GM11168 (cell line): ENCODE measurements around the gene C17orf100.

Source experiments
- in situ Hi-C: fragments of 300-500 bp; cut with MboI; formaldehyde crosslinking; loops from one replicate; pipeline ENCODE4 v1.12.0; 2022; ENCODE audit warnings: low sequenced_read_pairs; ENCODE audit not compliant: unreplicated experiment

C17orf100 gene

DNA sequence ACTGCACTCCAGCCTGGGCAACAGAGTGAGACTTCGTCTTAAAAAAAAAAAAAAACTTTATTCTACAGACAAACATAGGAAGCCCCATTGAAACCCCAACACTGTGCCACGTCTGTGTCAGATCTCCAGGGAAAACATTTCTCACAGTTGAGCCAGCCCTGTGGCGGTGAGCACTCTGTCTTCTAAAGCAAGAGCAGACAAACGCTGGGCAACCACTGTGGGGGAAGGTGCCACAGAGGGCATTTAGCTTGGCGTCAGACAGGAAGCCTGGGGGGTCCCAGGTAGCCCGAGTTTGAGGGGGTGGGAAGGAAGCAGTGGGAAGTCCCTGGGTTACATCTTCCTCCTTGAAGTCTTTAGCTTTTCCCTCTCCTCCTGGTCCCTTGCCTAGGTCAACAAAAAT lies 16.0 kb downstream of the C17orf100 start:
- in situ Hi-C loops: loop anchor here (10.0 kb wide), 1 partner anchor 167 kb away; the partner anchor contains the start of gene TEKT1

DNA sequence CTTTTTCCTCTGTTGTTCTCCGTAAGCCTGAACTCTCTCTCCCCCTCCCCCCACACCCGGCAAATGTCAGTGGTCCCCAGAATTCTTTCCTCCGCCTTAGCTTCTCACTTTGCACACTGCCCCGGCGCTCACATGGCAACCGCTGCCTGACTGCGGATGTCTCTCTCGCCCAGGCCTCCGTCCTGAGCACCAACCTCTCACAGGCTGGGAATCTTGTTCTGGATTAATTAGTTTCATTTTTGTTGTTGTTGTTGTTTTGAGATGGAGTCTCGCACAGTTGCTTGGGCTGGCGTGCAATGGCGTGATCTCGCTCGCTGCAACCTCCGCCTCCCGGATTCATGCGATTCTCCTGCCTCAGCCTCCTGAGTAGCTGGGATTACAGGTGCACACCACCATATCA lies 16.7 kb downstream of the C17orf100 start:
- in situ Hi-C loops: loop anchor here (10.0 kb wide), 1 partner anchor 167 kb away; the partner anchor contains the start of gene TEKT1

DNA sequence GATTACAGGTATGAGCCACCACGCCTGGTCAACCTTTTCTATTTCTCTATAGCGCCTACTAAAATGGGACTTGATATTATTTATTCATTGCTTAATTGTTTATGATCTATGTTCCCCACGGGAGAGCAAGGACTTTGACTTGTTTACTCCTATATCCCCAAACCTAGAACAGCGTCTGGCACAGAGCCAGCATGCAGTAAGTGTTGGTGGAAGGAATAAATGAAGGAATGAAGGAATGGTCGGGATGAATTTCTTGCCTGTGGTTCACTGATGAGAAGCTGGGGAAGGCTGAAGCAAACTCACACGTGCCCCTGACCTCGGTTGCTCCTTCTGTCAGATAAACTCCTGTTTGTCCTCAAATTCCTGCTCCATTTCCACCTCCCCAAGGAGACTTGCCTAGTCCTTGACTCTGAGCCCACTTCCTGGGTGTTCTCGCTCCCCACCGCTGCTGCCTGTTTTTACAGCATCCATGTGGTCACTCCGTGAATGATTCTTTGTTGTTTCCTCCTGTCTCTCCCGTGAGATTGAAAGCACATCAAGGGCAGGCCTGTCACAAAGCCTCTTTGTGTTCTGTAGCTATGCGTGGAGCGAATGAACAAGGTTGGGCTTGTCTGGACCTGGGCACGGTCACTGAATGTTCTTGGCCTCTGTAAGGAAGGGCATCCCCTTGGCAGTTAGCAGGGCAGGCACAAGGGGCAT lies 17.3 kb downstream of the C17orf100 start:
- in situ Hi-C loops: loop anchor here (10.0 kb wide), 1 partner anchor 166 kb away; the partner anchor contains the start of gene TEKT1

GRCh38 chr17:6669479-6670212 lies 18.1 kb downstream of the C17orf100 start:
- in situ Hi-C loops: loop anchor here (10.0 kb wide), 1 partner anchor 165 kb away; the partner anchor contains the start of gene TEKT1

GRCh38 chr17:6670571-6670970 lies 19.0 kb downstream of the C17orf100 start:
- in situ Hi-C loops: no loop called here

DNA sequence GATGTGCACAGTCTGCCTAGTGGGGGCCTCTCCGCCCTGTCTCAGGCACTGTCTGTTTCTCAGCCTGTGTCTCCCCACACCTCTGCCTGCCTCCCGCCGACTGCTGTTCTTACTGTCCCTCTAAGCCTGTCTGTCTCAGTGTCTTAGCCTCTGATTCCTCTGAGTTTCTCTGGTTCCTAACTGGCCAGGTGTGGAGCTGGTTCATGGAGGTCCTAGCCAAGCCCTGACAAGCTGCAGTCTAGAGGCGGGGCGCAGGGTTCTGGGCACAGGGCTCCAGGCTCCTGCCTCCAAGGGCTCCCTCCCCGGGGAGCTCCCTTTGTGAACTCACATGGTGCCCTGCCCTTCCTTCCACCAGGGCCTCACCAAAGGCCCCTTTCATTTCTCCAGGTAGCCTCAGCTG lies 19.4 kb downstream of the C17orf100 start:
- in situ Hi-C loops: no loop called here

DNA sequence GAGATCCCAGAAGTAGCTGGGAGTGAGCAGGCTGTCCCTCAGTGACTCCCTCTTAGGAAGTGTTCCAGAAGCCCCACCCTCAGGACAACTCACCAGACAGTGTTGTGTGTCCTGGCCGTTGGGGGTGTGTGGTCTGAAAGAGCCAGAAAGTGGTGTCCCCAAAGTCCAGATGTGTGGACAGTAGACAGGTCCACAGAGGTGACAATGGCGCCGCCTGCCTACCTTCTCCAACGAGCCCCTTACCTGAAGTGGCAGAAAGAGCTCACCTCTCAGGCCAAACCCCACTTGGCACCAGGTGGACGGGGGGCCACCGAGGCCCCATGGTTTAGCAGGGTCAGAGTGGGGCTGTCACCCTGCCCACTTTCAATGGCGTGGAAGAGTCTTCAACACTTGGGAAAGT lies 19.9 kb downstream of the C17orf100 start:
- in situ Hi-C loops: no loop called here

DNA sequence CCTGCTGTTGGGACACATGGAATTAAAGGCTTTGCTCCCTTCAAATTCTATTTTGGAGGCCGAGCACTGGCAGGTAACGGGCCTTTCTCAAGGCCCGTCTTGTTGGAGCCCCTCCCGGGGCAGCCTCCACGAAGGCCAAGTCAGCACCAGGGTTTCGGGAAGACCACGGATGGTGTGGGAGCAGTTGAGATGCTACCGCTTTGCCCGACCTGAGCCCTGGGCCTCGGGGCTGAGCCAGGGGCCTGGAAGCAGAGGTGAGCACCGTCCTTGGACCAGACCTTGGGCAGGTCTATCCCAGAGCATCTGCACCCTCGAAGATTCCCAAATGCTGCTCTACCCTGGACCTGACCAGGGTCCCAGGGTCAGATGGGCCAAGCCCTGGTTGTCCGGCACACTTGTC lies 23.0 kb downstream of the C17orf100 start:
- in situ Hi-C loops: no loop called here

DNA sequence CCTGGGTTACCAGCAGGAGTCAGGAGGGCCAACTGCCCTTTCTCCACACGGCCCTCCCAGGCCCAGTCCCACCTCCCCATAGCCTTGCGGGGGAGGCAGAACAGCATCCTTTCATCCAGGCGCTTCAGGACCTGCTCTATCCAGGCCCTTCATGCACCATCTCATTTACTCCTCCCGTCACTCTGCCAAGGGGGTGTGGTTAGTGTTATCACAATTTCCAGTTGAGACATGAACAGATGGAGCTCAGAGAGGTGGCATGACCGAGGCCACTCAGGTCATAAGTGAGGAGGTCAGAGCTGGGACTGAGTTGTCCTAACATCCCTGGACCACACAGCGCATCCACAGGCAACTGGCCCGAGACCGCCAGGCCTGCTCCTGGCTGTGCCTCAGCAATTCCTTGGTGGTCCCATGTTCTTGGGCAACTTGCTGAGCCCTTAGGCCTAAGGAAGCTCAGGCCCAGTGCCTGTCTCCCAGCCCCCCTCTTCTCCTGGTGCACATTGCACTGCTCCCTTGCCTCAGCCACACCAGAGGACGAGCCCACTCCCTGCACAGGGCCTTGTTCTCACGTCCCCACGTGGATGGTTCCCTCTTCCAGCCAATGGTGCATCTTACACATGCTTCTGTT lies 23.8 kb downstream of the C17orf100 start:
- in situ Hi-C loops: no loop called here

DNA sequence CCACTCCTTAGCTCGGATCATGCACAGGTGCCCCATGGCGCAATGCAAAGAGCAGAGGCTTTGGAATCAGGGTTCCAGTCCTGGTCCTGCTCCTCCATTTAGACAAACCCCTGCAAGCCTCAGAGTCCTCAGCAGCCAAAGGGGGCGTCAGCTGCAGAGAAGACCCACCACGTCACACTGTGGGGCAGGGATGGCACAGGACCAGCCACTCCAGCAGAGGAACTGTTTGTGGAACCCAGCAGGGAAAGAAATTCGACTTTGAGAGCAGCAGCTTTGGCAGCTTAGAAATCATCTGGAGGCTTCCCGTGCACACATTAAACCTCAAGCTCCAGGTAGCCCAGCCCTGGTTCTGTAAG lies 25.2 kb downstream of the C17orf100 start:
- in situ Hi-C loops: no loop called here

DNA sequence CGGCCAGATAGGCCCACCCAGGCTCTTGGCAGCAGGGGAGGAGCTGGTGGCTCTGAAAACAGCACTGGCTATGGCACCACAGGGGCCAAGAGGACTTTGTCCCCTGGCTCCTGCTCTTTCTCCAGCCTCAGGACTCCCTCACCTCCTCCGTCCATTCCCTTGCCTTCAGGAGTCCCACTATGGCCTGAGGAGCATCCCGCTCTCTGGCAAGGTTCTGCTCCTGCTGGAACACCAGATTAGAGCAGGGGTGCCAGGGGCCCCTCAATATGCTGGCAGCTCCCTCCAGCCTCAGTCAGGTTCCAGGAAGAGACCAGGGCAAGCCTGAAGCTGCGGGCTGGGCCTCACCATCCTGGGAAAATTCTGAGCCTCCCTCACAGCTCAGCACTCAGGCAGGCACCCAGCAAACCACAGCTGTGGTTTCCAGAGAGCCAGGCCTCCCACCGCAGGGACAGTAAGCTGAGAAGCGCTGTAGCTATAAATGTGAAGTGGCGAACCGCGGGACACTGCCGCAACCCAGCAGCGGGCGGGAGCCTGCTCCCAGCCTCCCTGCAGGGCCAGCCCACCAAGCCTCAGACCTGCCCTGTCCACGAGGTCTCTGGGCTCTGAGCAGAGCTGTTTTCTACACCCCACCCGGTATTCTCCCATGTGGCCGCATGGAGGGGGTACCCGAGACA lies 25.7 kb downstream of the C17orf100 start:
- in situ Hi-C loops: no loop called here

GRCh38 chr17:6677946-6678345 lies 26.4 kb downstream of the C17orf100 start:
- in situ Hi-C loops: no loop called here

GRCh38 chr17:6679241-6679640 lies 27.7 kb downstream of the C17orf100 start:
- in situ Hi-C loops: no loop called here

- in situ Hi-C loops: no loop called here
These were observed 29.6 kb downstream of the C17orf100 start for GRCh38 chr17:6681176-6681575.

- in situ Hi-C loops: no loop called here
These were observed 30.1 kb downstream of the C17orf100 start for GRCh38 chr17:6681671-6682070.

- in situ Hi-C loops: no loop called here
These were observed 30.8 kb downstream of the C17orf100 start for GRCh38 chr17:6682339-6682738.

GRCh38 chr17:6683081-6683684 lies 31.6 kb downstream of the C17orf100 start:
- in situ Hi-C loops: no loop called here

GRCh38 chr17:6683730-6684459 lies 32.3 kb downstream of the C17orf100 start:
- in situ Hi-C loops: no loop called here

DNA sequence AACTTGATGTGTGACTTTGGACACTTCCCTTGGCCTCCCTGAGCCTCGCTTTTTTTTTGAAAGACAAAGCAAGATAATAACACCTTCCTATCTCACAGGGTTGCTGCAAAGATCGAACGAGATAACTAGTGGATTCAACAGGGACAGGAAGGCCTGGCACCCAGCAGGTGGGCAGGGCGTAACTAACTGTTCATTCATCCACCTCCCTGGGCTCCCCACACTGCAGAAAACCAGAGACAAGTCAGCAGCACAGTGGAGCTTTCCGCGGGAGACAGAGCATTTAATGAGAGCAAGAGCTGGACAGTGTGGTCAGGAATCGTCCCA lies 32.9 kb downstream of the C17orf100 start:
- in situ Hi-C loops: no loop called here
